Measurements from ENCODE around the gene HOXD8.
A peak's percentile ranks its signal among the peaks of the same experiment; 100 is the strongest.

Gene HOXD8

DNA sequence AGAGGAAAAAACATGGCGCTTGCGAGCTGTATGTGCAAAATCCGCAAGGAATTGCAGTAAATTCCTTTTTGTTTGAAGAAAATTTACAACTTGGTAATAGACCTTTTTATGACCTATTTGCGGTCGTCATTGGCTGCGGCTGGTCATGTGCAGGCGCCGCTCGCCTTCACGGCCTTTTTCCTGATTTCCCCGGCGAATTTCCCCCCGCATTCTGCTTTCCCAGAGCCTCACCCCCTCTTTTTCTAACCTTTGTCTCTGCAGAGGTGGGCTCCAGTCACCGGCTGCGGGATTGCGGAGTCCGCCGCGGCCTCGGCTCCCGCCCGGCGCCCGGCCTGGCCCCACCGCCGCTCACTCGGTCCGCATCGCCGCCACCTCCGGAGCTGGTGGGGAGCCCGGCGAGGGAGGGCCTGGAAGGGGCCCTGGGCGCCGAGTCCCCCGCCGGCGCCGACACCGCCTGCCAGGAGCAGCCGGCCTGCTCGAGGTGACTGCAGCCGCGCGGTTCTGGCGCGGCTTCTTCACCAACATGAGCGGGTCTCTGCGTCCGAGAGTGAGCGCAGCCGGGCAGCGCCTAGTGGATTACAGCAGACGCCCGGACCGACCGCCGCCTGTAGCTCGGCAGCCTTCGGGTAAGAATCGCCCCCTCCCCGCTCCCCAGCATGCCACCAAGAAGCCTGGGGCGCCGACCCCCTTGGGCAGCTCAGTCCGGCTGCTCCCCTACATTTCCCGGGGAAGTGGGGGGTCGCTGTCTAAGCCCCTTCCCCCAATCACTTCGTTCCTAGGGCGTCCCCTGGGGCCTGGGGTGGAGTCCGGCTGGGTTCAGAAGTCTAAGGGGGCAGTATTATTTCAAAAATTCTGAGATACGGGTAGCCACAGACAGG lies 7.1 kb downstream of the HOXD8 start:
- no peak for DNase-seq (ENCODE audit: low read depth in 1 of 2, low spot score in 1 of 2)
- TF ChIP-seq JUND (IDR thresholded peaks at IDR 0.05; ENCODE audit: low read depth): no peak
- in situ Hi-C loops (cut with HindIII; ENCODE audit: low pct_unique_long_range_greater_than_20kb, low sequenced_read_pairs): no loop called here

DNA sequence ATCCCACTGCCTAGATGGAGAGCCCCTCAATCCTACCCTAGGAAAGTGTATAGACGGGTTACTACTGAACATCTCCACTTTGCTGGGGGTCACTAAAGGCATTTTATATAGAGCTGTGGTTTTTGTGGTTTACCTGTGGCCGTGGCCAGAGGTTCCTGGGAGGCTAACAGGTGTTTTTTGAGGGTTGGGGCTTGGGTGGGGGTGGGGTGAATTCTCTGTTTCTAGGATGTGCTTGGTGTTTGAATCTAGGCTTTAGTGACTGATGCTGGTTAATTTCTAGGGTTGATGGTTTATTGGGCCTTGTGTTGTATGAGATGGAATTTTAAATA lies 7.7 kb downstream of the HOXD8 start:
- in situ Hi-C loops (cut with HindIII; ENCODE audit: low pct_unique_long_range_greater_than_20kb, low sequenced_read_pairs): no loop called here
- TF ChIP-seq JUND (IDR thresholded peaks at IDR 0.05; ENCODE audit: low read depth): no peak
- DNase-seq (ENCODE audit: low read depth in 1 of 2, low spot score in 1 of 2): no peak

DNA sequence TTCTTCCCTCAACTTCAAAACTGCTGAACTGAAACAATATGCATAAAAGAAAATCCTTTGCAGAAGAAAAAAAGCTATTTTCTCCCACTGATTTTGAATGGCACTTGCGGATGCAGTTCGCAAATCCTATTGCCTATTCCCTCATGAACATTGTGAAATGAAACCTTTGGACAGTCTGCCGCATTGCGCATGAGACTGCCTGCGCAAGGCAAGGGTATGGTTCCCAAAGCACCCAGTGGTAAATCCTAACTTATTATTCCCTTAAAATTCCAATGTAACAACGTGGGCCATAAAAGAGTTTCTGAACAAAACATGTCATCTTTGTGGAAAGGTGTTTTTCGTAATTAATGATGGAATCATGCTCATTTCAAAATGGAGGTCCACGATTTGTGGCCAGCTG lies 8.4 kb downstream of the HOXD8 start:
- DNase-seq (ENCODE audit: low read depth in 1 of 2, low spot score in 1 of 2): no peak
- in situ Hi-C loops (cut with HindIII; ENCODE audit: low pct_unique_long_range_greater_than_20kb, low sequenced_read_pairs): no loop called here

DNA sequence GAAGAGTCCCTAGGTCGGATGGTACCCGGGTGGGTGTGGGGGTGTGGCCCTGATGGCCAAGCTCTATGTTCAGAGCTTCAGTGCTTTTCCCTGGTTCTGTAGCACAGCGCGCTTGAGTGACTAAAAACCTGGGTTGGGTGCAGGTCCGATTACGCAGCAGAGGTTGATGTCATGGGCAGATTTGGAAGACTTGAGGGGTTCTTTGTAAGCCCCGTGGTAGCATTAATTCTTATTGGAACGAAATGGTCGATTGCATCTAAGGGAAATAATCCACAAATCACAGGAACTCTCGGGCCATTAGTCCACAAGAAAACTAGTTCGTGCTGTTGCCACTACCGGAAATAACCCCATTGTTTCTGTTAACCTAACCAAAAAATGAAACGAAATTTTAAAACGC lies 9.0 kb downstream of the HOXD8 start:
- in situ Hi-C loops (cut with HindIII; ENCODE audit: low pct_unique_long_range_greater_than_20kb, low sequenced_read_pairs): no loop called here
- no peak for TF ChIP-seq JUND (IDR thresholded peaks at IDR 0.05; ENCODE audit: low read depth)
- DNase-seq (ENCODE audit: low read depth in 1 of 2, low spot score in 1 of 2): no peak

More for the DNA sequence above, 8.4 kb downstream of the HOXD8 start:
- no peak for TF ChIP-seq JUND (IDR thresholded peaks at IDR 0.05; ENCODE audit: low read depth)

DNA sequence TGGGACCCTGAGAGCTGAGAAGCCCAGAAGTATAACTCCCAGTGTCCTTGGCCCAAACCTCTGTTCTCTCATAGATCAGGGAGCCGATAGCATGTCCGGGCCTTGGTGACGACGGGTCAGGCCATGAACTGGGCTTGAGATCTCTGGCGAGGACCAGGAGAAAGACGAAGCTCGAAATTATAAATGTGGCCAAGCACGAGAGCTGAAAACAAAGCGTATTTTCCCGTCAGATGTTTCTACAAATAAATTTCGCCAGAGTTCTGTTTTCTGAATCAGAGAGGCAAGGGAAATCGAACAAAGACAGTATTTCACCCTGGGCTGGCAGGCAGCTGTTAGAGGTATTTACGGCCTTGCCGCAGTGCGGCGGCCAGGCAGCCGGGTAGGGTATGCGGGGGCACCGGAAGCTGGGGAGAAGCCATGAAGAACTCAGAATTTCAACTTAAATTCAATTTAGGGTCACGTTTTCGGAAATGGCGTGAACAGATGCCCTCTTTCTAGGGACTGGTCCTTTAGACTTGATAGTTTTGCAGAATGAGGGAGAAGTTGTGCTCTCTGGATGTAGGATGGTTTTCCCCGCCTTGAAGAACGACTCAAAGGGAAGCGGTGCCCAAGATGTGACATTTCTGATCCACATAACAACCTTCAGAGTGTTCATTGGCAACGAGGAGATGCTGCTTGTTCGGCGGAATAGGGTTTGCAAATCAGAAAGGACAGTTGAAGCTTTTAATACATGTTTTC lies 9.6 kb downstream of the HOXD8 start:
- no peak for TF ChIP-seq JUND (IDR thresholded peaks at IDR 0.05; ENCODE audit: low read depth)
- DNase-seq (ENCODE audit: low read depth in 1 of 2, low spot score in 1 of 2): no peak
- in situ Hi-C loops (cut with HindIII; ENCODE audit: low pct_unique_long_range_greater_than_20kb, low sequenced_read_pairs): no loop called here

DNA sequence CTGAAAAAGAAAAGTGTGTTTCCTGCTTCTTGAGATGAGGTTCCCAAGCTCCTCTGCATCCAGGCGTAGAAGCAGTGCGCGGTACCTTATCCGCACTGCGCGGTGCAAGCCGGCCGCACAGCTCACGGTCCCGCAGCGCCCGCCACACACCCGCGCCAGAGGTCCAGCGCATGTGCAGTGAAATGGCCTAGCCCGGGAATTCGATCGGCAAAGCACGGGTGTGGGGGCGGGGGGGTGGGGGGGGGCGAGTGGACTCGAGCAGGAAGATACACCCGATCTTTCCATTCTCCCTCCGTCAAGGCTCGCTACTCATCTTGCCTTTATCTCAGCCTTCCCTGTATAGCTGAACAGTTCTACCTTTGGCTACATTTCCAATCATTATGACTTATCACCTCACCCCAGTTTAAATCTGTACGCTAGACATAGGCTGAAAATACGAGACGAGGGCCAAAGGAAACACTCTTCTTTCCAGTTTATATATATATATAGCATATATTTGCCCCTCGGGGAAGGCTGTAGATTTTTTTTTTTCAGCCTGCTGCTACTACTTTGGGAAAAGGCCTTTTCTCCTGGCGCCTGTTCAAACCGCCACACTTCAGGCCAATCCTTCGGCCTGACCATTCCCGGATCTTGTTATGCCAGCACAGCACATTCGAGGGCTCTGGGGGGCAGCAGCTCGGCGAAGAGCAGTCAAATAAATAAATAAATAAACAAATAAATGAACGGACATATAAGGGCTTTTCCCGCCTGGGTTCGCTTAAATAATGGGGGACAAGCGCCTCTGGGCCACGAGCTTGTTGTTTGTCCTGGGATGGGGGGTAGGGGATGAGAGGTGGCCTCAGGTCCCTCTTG lies 10.4 kb downstream of the HOXD8 start:
- TF ChIP-seq JUND (IDR thresholded peaks at IDR 0.05; ENCODE audit: low read depth): no peak
- DNase-seq (ENCODE audit: low read depth in 1 of 2, low spot score in 1 of 2): no peak
- in situ Hi-C loops (cut with HindIII; ENCODE audit: low pct_unique_long_range_greater_than_20kb, low sequenced_read_pairs): no loop called here

DNA sequence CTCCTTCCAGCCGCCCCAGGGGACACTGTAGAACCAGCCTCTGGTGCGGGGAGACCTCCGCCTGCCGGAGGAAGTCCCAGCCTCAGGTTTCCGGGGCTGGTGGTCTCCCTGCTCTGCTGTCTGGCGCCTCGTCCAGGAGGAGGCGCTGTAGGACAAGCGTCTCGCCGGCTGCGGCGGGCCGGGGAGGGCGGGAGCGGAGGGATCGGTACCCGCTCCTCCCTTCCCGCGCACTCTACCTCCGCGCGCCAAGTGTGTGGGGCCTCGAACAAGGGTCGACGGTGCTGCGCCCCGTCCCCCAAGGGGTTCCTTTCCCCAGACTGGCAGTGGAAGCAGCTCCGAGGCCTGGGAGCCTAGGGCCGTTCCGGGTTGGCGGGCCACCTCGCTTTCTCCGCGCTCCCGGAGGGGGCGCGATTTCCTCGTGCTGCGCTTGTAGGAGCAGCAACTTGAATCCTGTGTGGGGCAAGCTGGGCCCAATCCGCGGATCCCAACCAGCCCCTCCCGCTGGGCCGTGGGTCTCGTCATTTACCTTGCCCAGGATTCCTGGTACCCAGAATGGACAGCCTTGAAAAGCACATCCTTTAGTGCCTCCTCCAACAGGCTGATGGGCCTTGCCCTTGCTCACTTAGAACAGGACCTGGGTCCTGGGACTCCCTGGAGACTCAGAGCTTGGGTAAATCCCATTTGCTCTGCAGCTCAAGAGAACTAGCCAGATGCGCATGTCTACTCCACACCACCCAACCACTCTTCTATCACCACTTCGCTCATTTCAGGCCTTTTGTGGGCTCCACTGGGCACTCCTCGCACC lies 11.2 kb downstream of the HOXD8 start:
- DNase-seq (ENCODE audit: low read depth in 1 of 2, low spot score in 1 of 2): peak; percentile 72 to 92
- in situ Hi-C loops (cut with HindIII; ENCODE audit: low pct_unique_long_range_greater_than_20kb, low sequenced_read_pairs): no loop called here
- no peak for TF ChIP-seq JUND (IDR thresholded peaks at IDR 0.05; ENCODE audit: low read depth)

DNA sequence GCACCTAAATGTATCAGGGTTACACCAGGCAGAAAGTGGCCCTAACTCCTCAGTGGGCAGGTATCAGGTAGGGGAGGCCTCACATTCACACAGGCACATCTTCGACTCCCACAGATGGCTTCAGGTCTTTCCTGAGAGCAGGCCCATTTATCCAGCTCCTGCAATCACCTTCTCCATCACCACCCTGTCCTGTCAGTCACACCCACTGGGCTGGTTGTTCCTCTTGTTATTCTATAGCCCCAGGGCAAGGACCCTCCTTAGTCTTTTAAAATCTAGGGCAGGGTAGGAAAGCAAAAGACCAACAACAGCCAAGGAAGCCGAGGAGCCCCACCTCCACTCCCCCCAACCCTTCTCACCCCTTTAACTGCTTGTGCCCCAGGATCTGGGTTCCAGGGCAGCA lies 12.8 kb downstream of the HOXD8 start:
- no peak for TF ChIP-seq JUND (IDR thresholded peaks at IDR 0.05; ENCODE audit: low read depth)
- in situ Hi-C loops (cut with HindIII; ENCODE audit: low pct_unique_long_range_greater_than_20kb, low sequenced_read_pairs): no loop called here
- DNase-seq (ENCODE audit: low read depth in 1 of 2, low spot score in 1 of 2): no peak

DNA sequence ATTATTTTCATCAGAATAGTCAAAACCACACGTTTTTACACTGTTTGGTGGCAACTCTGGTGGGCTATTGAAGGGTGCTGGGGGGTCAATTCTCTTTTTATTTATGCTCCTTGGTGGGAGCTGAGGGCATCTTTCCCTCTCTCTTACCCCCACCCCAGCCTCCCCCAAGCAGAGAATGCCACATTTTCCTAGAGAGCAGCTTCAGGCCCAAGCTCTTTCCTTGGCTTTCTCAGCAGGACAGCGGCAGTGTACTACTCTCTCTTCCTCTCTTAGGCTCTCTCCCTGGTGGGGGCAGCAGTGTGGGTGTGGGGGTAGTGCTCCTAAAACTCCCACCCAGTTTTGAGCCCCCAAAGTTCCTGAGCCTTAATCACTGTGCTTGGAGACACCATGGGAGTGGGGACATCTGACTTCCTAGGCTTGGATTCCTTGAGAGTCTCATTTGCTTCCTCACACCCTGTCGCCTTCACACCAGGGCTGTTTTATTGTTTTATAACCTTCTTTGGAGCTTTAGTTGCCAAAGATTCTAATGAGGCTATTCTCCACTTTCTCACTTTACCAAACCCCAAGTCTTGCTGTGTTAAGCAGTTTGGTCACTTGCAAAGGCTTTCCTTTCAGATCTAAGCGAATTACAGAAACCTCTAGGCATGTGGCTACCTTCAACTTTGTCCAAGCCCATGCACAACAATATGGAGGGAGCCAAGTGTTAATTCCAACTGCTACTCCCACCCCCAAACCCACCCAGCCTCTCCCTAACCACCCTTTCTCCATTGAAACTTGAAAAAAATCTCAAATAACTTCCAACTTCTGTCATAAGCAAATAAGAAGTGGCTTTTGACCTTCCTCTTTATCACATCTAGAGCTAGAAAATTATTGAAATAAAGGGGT lies 15.8 kb downstream of the HOXD8 start:
- no peak for TF ChIP-seq JUND (IDR thresholded peaks at IDR 0.05; ENCODE audit: low read depth)
- in situ Hi-C loops (cut with HindIII; ENCODE audit: low pct_unique_long_range_greater_than_20kb, low sequenced_read_pairs): no loop called here
- DNase-seq (ENCODE audit: low read depth in 1 of 2, low spot score in 1 of 2): no peak

DNA sequence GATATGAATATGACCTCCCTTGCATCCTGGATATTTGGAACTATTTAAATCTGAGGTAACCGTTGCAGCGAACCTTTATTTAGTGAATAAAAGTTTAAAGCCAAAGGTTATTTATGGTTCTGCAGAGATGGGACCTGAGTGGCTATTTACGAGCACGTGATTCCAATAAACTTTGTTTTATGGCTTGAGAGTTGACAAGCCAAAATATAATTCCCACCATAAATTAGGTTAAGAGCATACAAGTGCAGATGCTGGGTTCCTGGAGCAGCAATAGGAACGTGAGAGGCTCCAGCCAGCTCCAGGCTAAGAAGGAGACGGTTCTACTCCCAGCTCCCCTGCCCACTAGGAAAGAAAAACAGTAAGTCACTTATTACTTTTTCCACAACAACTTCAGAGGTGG lies 16.6 kb downstream of the HOXD8 start:
- DNase-seq (ENCODE audit: low read depth in 1 of 2, low spot score in 1 of 2): no peak
- in situ Hi-C loops (cut with HindIII; ENCODE audit: low pct_unique_long_range_greater_than_20kb, low sequenced_read_pairs): no loop called here
- TF ChIP-seq JUND (IDR thresholded peaks at IDR 0.05; ENCODE audit: low read depth): no peak

DNA sequence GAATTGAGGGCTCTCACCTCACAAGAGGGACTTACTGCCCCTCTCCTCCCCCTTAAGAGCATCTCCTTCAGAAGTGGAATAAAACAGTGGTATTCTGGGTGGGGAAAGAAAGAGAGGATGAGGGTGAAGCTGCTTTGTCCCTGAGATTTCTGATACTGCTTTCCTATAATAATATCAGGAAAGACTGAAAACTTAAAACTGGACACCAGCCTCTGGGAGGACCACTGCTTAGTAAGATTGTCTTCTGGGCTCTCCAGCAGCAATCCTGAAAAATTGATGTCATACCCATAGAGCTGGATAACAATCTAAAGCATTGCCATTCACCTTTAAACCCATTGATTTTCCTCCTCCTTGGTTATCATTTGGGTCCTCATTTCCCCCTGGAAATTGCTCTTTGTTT lies 17.1 kb downstream of the HOXD8 start:
- DNase-seq (ENCODE audit: low read depth in 1 of 2, low spot score in 1 of 2): no peak
- in situ Hi-C loops (cut with HindIII; ENCODE audit: low pct_unique_long_range_greater_than_20kb, low sequenced_read_pairs): no loop called here
- no peak for TF ChIP-seq JUND (IDR thresholded peaks at IDR 0.05; ENCODE audit: low read depth)

Data from T47D (cell line).